OCI-LY7 (cell line): ENCODE data around the gene SYNGR1. TPM values are rescaled to one million over a fixed set of nuclear protein-coding genes. Genes with fewer than 3 reads are reported as not detected.
A peak's percentile ranks its signal among the peaks of the same experiment; 100 is the strongest.

Source experiments
- Bru-seq: library from RNA; stranded (reverse); fragments of 400-500 nt; gene quantifications from one replicate; lab custom pipeline; 2021; lab: Mats Ljungman, UMichigan
- BruChase-seq, 2 experiments: library from RNA; stranded (reverse); fragments of 400-500 nt; gene quantifications; one replicate each; lab custom pipeline; 2021; lab: Mats Ljungman, UMichigan
- BruUV-seq: library from RNA; stranded (reverse); fragments of 400-500 nt; replicated peaks from 2 replicates; lab custom pipeline; 2021; lab: Mats Ljungman, UMichigan
- CTCF ChIA-PET: fragments of 300-600 bp; sonication (Branson Sonifier 250); formaldehyde crosslinking; loops from one replicate; lab custom pipeline; 2022; ENCODE audit warnings: antibody characterized with exemption; ENCODE audit not compliant: unreplicated experiment; lab: Charles Lee
- POLR2A ChIA-PET: fragments of 300-600 bp; sonication (Branson Sonifier 250); formaldehyde crosslinking; loops from one replicate; lab custom pipeline; 2022; ENCODE audit warnings: antibody characterized with exemption; lab: Charles Lee
- DNase-seq: peaks from one replicate; pipeline ENCODE4 v3.0.0-alpha.2; 2015; ENCODE audit warnings: low spot score
- H2AFZ ChIP-seq: fragments of 200-600 bp; sonication (generic), shearing (Covaris generic); 2 replicates; pipeline ENCODE4 v1.6.1; 2014; ENCODE audit warnings: mild to moderate bottlenecking, antibody characterized with exemption, low read length, moderate library complexity
- H3K27ac ChIP-seq: fragments of 200-600 bp; sonication (generic); 2 replicates; pipeline ENCODE4 v1.5.1; 2014; ENCODE audit warnings: mixed run types, low read depth, mild to moderate bottlenecking, moderate library complexity, low read length, inconsistent platforms; ENCODE audit not compliant: poor library complexity, severe bottlenecking
- H3K36me3 ChIP-seq: fragments of 200-600 bp; sonication (generic); 2 replicates; pipeline ENCODE4 v1.6.1; 2014; ENCODE audit warnings: mild to moderate bottlenecking, antibody characterized with exemption, low read length, moderate library complexity, mixed read lengths; ENCODE audit not compliant: insufficient read depth
- H3K4me1 ChIP-seq: fragments of 200-600 bp; sonication (generic); 2 replicates; pipeline ENCODE4 v1.5.1; 2014; ENCODE audit warnings: mild to moderate bottlenecking, low read length; ENCODE audit not compliant: insufficient read depth, poor library complexity, severe bottlenecking
- H3K4me2 ChIP-seq: fragments of 200-600 bp; sonication (generic); 2 replicates; pipeline ENCODE4 v1.6.1; 2014; ENCODE audit warnings: mild to moderate bottlenecking, low read length
- H3K4me3 ChIP-seq: fragments of 200-600 bp; sonication (generic); 2 replicates; pipeline ENCODE4 v1.5.1; 2014; ENCODE audit warnings: mild to moderate bottlenecking, low read depth, low read length; ENCODE audit not compliant: poor library complexity, severe bottlenecking
- H3K79me2 ChIP-seq: fragments of 200-600 bp; sonication (generic); 2 replicates; pipeline ENCODE4 v1.6.1; 2016; ENCODE audit warnings: low read depth, mild to moderate bottlenecking, low read length, moderate library complexity, mixed read lengths; ENCODE audit not compliant: insufficient read depth
- H3K9me2 ChIP-seq: fragments of 200-600 bp; sonication (generic); 2 replicates; pipeline ENCODE4 v1.6.1; 2016; ENCODE audit warnings: mild to moderate bottlenecking, low read length, mixed read lengths; ENCODE audit not compliant: insufficient read depth
- H3K9me3 ChIP-seq: fragments of 200-600 bp; sonication (generic); 2 replicates; pipeline ENCODE4 v1.6.1; 2014; ENCODE audit warnings: mild to moderate bottlenecking, mixed run types, low read length, mixed read lengths
- H4K20me1 ChIP-seq: fragments of 200-600 bp; sonication (generic); 2 replicates; pipeline ENCODE4 v1.6.1; 2014; ENCODE audit warnings: mild to moderate bottlenecking, antibody characterized with exemption, low read length, moderate library complexity, mixed read lengths; ENCODE audit not compliant: insufficient read depth
- CTCF ChIP-seq: fragments of 200-600 bp; sonication (generic); conservative IDR thresholded peaks from 2 replicates; pipeline ENCODE4 v1.5.1; 2014; ENCODE audit warnings: mild to moderate bottlenecking, antibody characterized with exemption, low read length, moderate library complexity, mixed read lengths
- EZH2phosphoT487 ChIP-seq: fragments of 200-600 bp; sonication (generic); IDR thresholded peaks from 2 replicates; pipeline ENCODE4 v1.6.1; 2018; ENCODE audit warnings: low read depth, borderline replicate concordance, mild to moderate bottlenecking, mixed run types, antibody characterized with exemption, low read length, moderate library complexity, mixed read lengths
- intact Hi-C: fragments of 100-400 bp; cut with micrococcal nuclease; formaldehyde crosslinking; loops from one replicate; pipeline ENCODE4 v1.10.0; 2022; ENCODE audit not compliant: unreplicated experiment
- long read RNA-seq: library from polyadenylated mRNA; stranded (forward); transcript quantifications from one replicate; pipeline ENCODE4 v2.0.0, GENCODE V29; 2022
- total RNA-seq, 2 experiments: library from RNA; depleted of rRNA in 1 of 2; stranded (reverse); fragments of >200 nt in 1 of 2; shearing (Covaris generic) in 1 of 2; gene quantifications; 2 replicates each; pipeline ENCODE4 v1.2.3, GENCODE V29; 2014 to 2022

The SYNGR1 gene
- total RNA-seq (2014; rRNA removed; shearing (Covaris generic)): 9.0 and 10.2 TPM in 2 replicates
- 22.5 and 23.3 TPM in 2 replicates for total RNA-seq (2022)
- percentile 46 among the genes with signal in this experiment for Bru-seq, nascent RNA
- percentile 49 among the genes with signal in this experiment for BruChase-seq, experiment 1, labeled RNA remaining after a 6-hour chase
- BruChase-seq, experiment 2, labeled RNA remaining after a 2-hour chase: percentile 49 among the genes with signal in this experiment
- long read RNA-seq, transcript SYNGR1-202 (4 exons, 1,361 nt): major isoform, 35 of 64 reads
- long read RNA-seq, partial matches to known transcripts: 8 of 64 reads
- long read RNA-seq, other reads (novel, unspliced or antisense): 21 of 64 reads

- Histone ChIP-seq H3K9me3 (no peaks in the 10 kb centered on the region), H3K36me3 (no peaks in the 10 kb centered on the region), H3K9me2 (no peaks in the 10 kb centered on the region), H3K4me1 (peaks cover 32% of the 10 kb centered on the region), H4K20me1 (no peaks in the 10 kb centered on the region), H2AFZ (peak within 1 kb of the TSS; percentile 95), H3K4me3 (peak within 1 kb of the TSS; percentile 75), H3K79me2 (no peaks in the 10 kb centered on the region), H3K27ac (peak within 1 kb of the TSS; percentile 68), H3K4me2 (peak within 1 kb of the TSS; percentile 94)
- no TSS peak for BruUV-seq
- TF ChIP-seq EZH2phosphoT487 (no peak), CTCF (no peak)
- CTCF ChIA-PET: interaction anchor here (0.9 kb wide), 1 partner anchor 19 kb away, joined by 3 read pairs; no protein-coding TSS in a partner anchor
- POLR2A ChIA-PET: interaction anchor here (1.2 to 1.3 kb wide), 2 partner anchors 31 to 102 kb away, joined by 3 to 9 read pairs; partner anchors contain the start of gene RPL3
- DNase-seq: peak; percentile 18
- intact Hi-C loops: loop anchor here (1.0 to 10.0 kb wide), 2 partner anchors 31 to 95 kb away; partner anchors contain the start of gene RPL3
These were observed at the start of gene SYNGR1 for GRCh38 chr22:39349967-39350726. TSS of gene SYNGR1 (plus strand) at chr22:39349991. CDS start at chr22:39350011, 20 bp downstream.

- intact Hi-C loops: no loop called here
- DNase-seq: peak; percentile 47
- H3K36me3 ChIP-seq: no peaks in the 10 kb centered on the region
- TF ChIP-seq CTCF (no peak), EZH2phosphoT487 (no peak)
- no peaks in the 10 kb centered on the region for H3K79me2 ChIP-seq
- no TSS peak for BruUV-seq
- peaks cover 33% of the 10 kb centered on the region for H3K4me1 ChIP-seq
- H3K4me3 ChIP-seq: peak overlapping the region; percentile 10
- H3K9me2 ChIP-seq: no peaks in the 10 kb centered on the region
- POLR2A ChIA-PET: interaction anchor here (1.0 kb wide), 1 partner anchor 136 kb away, joined by 5 read pairs; no protein-coding TSS in a partner anchor
- H3K4me2 ChIP-seq: peak overlapping the region; percentile 63
- H4K20me1 ChIP-seq: no peaks in the 10 kb centered on the region; the same call in 1 of the 2 replicates
- H3K27ac ChIP-seq: peak overlapping the region; percentile 33
- CTCF ChIA-PET: interaction anchor here (0.6 kb wide), 1 partner anchor 31 kb away, joined by 3 read pairs; no protein-coding TSS in a partner anchor
- H2AFZ ChIP-seq: peak overlapping the region; percentile 49; the same call in 1 of the 2 replicates
- no peaks in the 10 kb centered on the region for H3K9me3 ChIP-seq
These were observed 49.5 kb upstream of the SYNGR1 start for GRCh38 chr22:39300186-39300830.
